B cell (primary cell): ENCODE data around the gene MED17. TPM values are rescaled to one million over a fixed set of nuclear protein-coding genes. Genes with fewer than 3 reads are reported as not detected.

ENCODE experiments used
- ATAC-seq: fragments of 200-7000 bp; cut with Tn5 transposase; one replicate; pipeline ENCODE4 v1.10.0; 2021; ENCODE audit warnings: low read depth, mild to moderate bottlenecking, moderate number of reproducible peaks, moderate library complexity
- CTCF ChIA-PET: fragments of 350-600 bp; sonication (Branson Sonifier 250); formaldehyde crosslinking; loops from one replicate; lab custom pipeline; 2021; ENCODE audit warnings: antibody characterized with exemption, inconsistent platforms; lab: Charles Lee
- POLR2A ChIA-PET: fragments of 350-600 bp; sonication (Branson Sonifier 250); formaldehyde crosslinking; loops from one replicate; lab custom pipeline; 2021; ENCODE audit warnings: antibody characterized with exemption; lab: Charles Lee
- DNase-seq: peaks from one replicate; pipeline ENCODE4 v3.0.0; 2013
- H2AFZ ChIP-seq: 2 replicates; pipeline ENCODE4 v1.6.1; 2012; ENCODE audit warnings: mild to moderate bottlenecking, low read depth, low read length; ENCODE audit not compliant: insufficient read depth, poor library complexity, severe bottlenecking
- H3K27ac ChIP-seq, 2 donors: 1 replicate in 1 of 2; 2 replicates in 1 of 2; pipeline ENCODE4 v1.5.1; 2012 to 2013; ENCODE audit warnings: low read length in 2 of 2, mild to moderate bottlenecking in 2 of 2, moderate library complexity in 1 of 2
- H3K27me3 ChIP-seq, 4 experiments: fragments of 200-600 bp in 1 of 4; sonication (generic) in 1 of 4; replicated peaks in 1 of 4; 1 replicate in 2 of 4; 2 replicates in 2 of 4; pipeline versions ENCODE4 v1.6.1 to v1.7.0; 2013 to 2016; ENCODE audit warnings: low read length in 3 of 4, mild to moderate bottlenecking in 2 of 4, mixed read lengths in 1 of 4, moderate library complexity in 1 of 4; ENCODE audit not compliant: insufficient read depth in 4 of 4, control insufficient read depth in 3 of 4; ENCODE audit errors: control extremely low read depth in 1 of 4
- H3K36me3 ChIP-seq, 2 experiments: replicated peaks in 1 of 2; 1 replicate in 1 of 2; 2 replicates in 1 of 2; pipeline versions ENCODE4 v1.6.1 to v1.7.1; 2013; ENCODE audit warnings: low read length in 1 of 2; ENCODE audit not compliant: insufficient read depth in 2 of 2, control insufficient read depth in 1 of 2; ENCODE audit errors: control extremely low read depth in 1 of 2, extremely low read depth in 1 of 2
- H3K4me1 ChIP-seq, 2 donors: fragments of 200-600 bp in 1 of 2; sonication (generic) in 1 of 2; 1 replicate in 1 of 2; 2 replicates in 1 of 2; pipeline versions ENCODE4 v1.5.1 to v1.6.1; 2013 to 2017; ENCODE audit warnings: low read length in 2 of 2; ENCODE audit not compliant: control insufficient read depth in 2 of 2, insufficient read depth in 2 of 2
- H3K4me2 ChIP-seq: replicated peaks from 2 replicates; pipeline ENCODE3; 2012; ENCODE audit warnings: mild to moderate bottlenecking, low read depth, low read length; ENCODE audit not compliant: poor library complexity, severe bottlenecking
- H3K4me3 ChIP-seq, 5 experiments: fragments of 200-600 bp in 1 of 5; sonication (generic) in 1 of 5; 1 replicate in 3 of 5; 2 replicates in 2 of 5; pipeline versions ENCODE4 v1.5.1 to v1.7.0; 2011 to 2016; ENCODE audit warnings: low read length in 4 of 5, mild to moderate bottlenecking in 4 of 5, low read depth in 2 of 5, control low read depth in 1 of 5, moderate library complexity in 1 of 5; ENCODE audit not compliant: insufficient read depth in 1 of 5; ENCODE audit errors: control extremely low read depth in 1 of 5, extremely low read depth in 1 of 5
- H3K79me2 ChIP-seq: fragments of 200-600 bp; sonication (generic); one replicate; pipeline ENCODE4 v1.6.0; 2016; ENCODE audit warnings: low read length; ENCODE audit not compliant: control insufficient read depth, insufficient read depth
- H3K9ac ChIP-seq: fragments of 200-600 bp; sonication (generic); 2 replicates; pipeline ENCODE4 v1.6.1; 2017; ENCODE audit warnings: mild to moderate bottlenecking, low read length, moderate library complexity
- H3K9me3 ChIP-seq, 3 donors: one replicate each; pipeline versions ENCODE4 v1.6.1 to v1.7.1; 2013; ENCODE audit warnings: low read length in 2 of 3; ENCODE audit not compliant: control insufficient read depth in 2 of 3, insufficient read depth in 1 of 3; ENCODE audit errors: control extremely low read depth in 1 of 3
- H4K20me1 ChIP-seq: 2 replicates; pipeline ENCODE4 v1.6.0; 2012; ENCODE audit warnings: mild to moderate bottlenecking, low read length; ENCODE audit not compliant: insufficient read depth, control insufficient read depth, poor library complexity, severe bottlenecking
- H3K27ac Mint-ChIP-seq: one replicate; pipeline ENCODE4 v1.8.0; 2021; ENCODE audit warnings: mixed read lengths
- H3K27me3 Mint-ChIP-seq: one replicate; pipeline ENCODE4 v1.8.0; 2021; ENCODE audit warnings: mixed read lengths
- H3K4me1 Mint-ChIP-seq: one replicate; pipeline ENCODE4 v1.8.0; 2021; ENCODE audit warnings: mixed read lengths
- H3K4me3 Mint-ChIP-seq: one replicate; pipeline ENCODE4 v1.8.0; 2021; ENCODE audit warnings: mixed read lengths
- H3K9me3 Mint-ChIP-seq: one replicate; pipeline ENCODE4 v1.8.0; 2022; ENCODE audit warnings: mixed read lengths; ENCODE audit not compliant: insufficient read depth
- EZH2 ChIP-seq: IDR thresholded peaks from 2 replicates; pipeline ENCODE4 v1.6.1; 2012; ENCODE audit warnings: borderline replicate concordance, low read depth, mild to moderate bottlenecking, moderate library complexity, low read length; ENCODE audit not compliant: insufficient read depth, poor library complexity, severe bottlenecking
- WGBS: methylation state at CpG from one replicate; pipeline ENCODE4 v1.1.5; 2013; ENCODE audit warnings: missing lambda C conversion rate; ENCODE audit not compliant: insufficient coverage; 5-methylcytosine and 5-hydroxymethylcytosine counted together
- intact Hi-C: fragments of 100-400 bp; cut with micrococcal nuclease; formaldehyde crosslinking; loops from one replicate; pipeline ENCODE4 v1.10.0; 2022
- polyA plus RNA-seq: library from polyadenylated mRNA; depleted of rRNA; stranded (reverse); fragments of >200 nt; gene quantifications from 2 replicates; pipeline ENCODE4 v1.2.3, GENCODE V29; 2012
- total RNA-seq, 2 donors: library from RNA; stranded (reverse); fragments of 120-200 nt in 1 of 2; gene quantifications; 1 replicate in 1 of 2; 2 replicates in 1 of 2; pipeline versions ENCODE4 v1.2.3 to v1.2.4, GENCODE V29; 2013 to 2022
- TF ChIP-seq, protein P1 (sequence below): fragments of 200-600 bp; IDR thresholded peaks from one replicate; pipeline ENCODE4 v1.8.0; 2022; ENCODE audit warnings: antibody characterized with exemption, mild to moderate bottlenecking

The MED17 gene
- total and polyA plus RNA-seq, 2 donors (not counting 1 experiment from before 2014, with no cell fraction given): 26.1 to 78.1 TPM

DNA sequence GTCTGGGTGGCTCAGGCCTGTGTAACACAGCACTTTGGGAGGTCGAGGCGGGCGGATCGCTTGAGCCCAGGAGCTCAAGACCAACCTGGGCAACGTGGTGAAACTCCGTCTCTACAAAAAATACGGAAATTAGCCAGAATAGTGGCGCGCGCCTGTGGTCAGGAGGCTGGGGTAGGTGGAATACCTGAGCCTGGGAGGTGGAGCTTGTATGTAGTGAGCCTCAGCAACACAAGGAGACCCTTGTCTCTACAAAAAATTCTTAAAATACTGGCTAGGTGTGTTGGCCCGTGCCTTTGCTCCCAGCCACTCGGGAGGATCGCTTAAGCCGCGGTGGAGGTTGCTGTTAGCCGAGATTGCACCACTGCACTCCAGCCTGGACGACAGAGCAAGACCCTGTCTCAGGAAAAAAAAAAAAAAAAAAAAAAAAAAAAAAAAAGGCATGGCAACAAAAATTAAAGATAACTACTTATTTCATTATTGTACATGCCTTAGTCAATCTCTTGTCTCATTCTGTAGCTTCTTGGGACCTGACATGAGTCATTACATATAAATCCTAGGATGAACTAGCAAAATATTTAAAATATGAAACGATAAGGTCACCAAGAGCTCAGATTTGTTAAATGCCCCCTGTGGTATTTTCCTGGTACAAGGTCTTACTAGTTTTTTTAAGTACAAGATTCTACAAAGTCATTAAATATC lies 43.9 kb upstream of the MED17 start:
- CTCF ChIA-PET: interaction anchor here (1.1 to 4.5 kb wide), 6 partner anchors 17 to 87 kb away, joined by 6 to 43 read pairs (median 11); partner anchors contain the start of genes CEP295 and MED17
- Mint-ChIP-seq H3K9me3 (no peaks in the 10 kb centered on the region), H3K4me3 (peak overlapping the region; percentile 98), H3K27me3 (no peaks in the 10 kb centered on the region), H3K4me1 (peaks cover 63% of the 10 kb centered on the region), H3K27ac (peak overlapping the region; percentile 98)
- TF ChIP-seq EZH2: no peak
- TF ChIP-seq, protein P1, sequence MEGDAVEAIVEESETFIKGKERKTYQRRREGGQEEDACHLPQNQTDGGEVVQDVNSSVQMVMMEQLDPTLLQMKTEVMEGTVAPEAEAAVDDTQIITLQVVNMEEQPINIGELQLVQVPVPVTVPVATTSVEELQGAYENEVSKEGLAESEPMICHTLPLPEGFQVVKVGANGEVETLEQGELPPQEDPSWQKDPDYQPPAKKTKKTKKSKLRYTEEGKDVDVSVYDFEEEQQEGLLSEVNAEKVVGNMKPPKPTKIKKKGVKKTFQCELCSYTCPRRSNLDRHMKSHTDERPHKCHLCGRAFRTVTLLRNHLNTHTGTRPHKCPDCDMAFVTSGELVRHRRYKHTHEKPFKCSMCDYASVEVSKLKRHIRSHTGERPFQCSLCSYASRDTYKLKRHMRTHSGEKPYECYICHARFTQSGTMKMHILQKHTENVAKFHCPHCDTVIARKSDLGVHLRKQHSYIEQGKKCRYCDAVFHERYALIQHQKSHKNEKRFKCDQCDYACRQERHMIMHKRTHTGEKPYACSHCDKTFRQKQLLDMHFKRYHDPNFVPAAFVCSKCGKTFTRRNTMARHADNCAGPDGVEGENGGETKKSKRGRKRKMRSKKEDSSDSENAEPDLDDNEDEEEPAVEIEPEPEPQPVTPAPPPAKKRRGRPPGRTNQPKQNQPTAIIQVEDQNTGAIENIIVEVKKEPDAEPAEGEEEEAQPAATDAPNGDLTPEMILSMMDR: no peak
- WGBS: 4% methylated on average over 5 of the region's 18 CpGs
- ATAC-seq (no peak), DNase-seq (peak; percentile 49)
- peaks cover 89% of the 10 kb centered on the region for H3K79me2 ChIP-seq
- H3K4me3 ChIP-seq: peak overlapping the region; percentile 73 to 98 (median 92)
- intact Hi-C loops: loop anchor here (10.0 kb wide), 1 partner anchor 545 kb away; the partner anchor contains the start of gene SLC36A4
- H3K27ac ChIP-seq: peak overlapping the region; percentile 90 to 96
- POLR2A ChIA-PET: interaction anchor here (0.7 to 2.9 kb wide), 6 partner anchors 17 to 92 kb away, joined by 5 to 38 read pairs (median 18); partner anchors contain the start of genes CEP295 and MED17
- H3K36me3 ChIP-seq: peaks cover 0 to 49% of the 10 kb centered on the region in 2 experiments
- peaks cover 36 to 39% of the 10 kb centered on the region in 2 donors for H3K4me1 ChIP-seq
- peak overlapping the region; percentile 92 for H3K9ac ChIP-seq
- H3K4me2 ChIP-seq: peak overlapping the region; percentile 91
- no peaks in the 10 kb centered on the region for H3K27me3 ChIP-seq
- peaks cover 22% of the 10 kb centered on the region for H4K20me1 ChIP-seq
- H2AFZ ChIP-seq: peak overlapping the region; percentile 89
- H3K9me3 ChIP-seq: no peaks in the 10 kb centered on the region
